ENCODE measurements around the gene PRRT4.

- TF ChIP-seq CTCF (IDR thresholded peaks at IDR 0.05): no peak
- no peak for TF ChIP-seq POLR2AphosphoS5 (IDR thresholded peaks at IDR 0.05)
- TF ChIP-seq POLR2A (IDR thresholded peaks at IDR 0.05): no peak
- no peak for TF ChIP-seq EP300 (IDR thresholded peaks at IDR 0.05)
Observed at GRCh38 chr7:128359336-128359735, 2.2 kb downstream of the PRRT4 start.

Data from gastroesophageal sphincter (tissue), 3 donors.